H1 (cell line): ENCODE measurements around the gene SPDYC. TPM values are rescaled to one million over a fixed set of nuclear protein-coding genes. Genes with fewer than 3 reads are reported as not detected.

ENCODE experiments used
- CTCF ChIA-PET: fragments of 300-600 bp; sonication (Branson Sonifier 250); formaldehyde crosslinking; loops from one replicate; lab custom pipeline; 2021; ENCODE audit not compliant: partially characterized antibody; lab: Charles Lee
- POLR2A ChIA-PET: fragments of 300-600 bp; sonication (Branson Sonifier 250); formaldehyde crosslinking; loops from one replicate; lab custom pipeline; 2021; ENCODE audit warnings: inconsistent platforms; ENCODE audit not compliant: partially characterized antibody; lab: Charles Lee
- DNase-seq, 2 experiments: peaks; one replicate each; pipeline versions ENCODE4 v3.0.0 to v3.0.0-alpha.2; 2010 to 2022; ENCODE audit warnings: low spot score in 2 of 2, low read depth in 1 of 2, mixed read lengths in 1 of 2
- FAIRE-seq: peaks from 2 replicates; lab custom pipeline; 2011; peaks lifted over from hg19 to GRCh38; lab: Jason Lieb, UNC
- H2AFZ ChIP-seq: 2 replicates; pipeline ENCODE4 v1.8.1; 2012; ENCODE audit warnings: low read length, inconsistent platforms
- H2AK5ac ChIP-seq: 2 replicates; pipeline ENCODE4 v1.6.1; 2013; ENCODE audit warnings: low read depth, low read length
- H2BK120ac ChIP-seq: replicated peaks from 2 replicates; pipeline ENCODE3; 2013; ENCODE audit warnings: low read depth, low read length, inconsistent platforms
- H2BK12ac ChIP-seq: 2 replicates; pipeline ENCODE4 v1.6.1; 2013; ENCODE audit warnings: low read depth, low read length
- H2BK15ac ChIP-seq: 2 replicates; pipeline ENCODE4 v1.6.1; 2013; ENCODE audit warnings: low read length
- H2BK20ac ChIP-seq: 2 replicates; pipeline ENCODE4 v1.6.1; 2013; ENCODE audit warnings: low read length
- H2BK5ac ChIP-seq: 2 replicates; pipeline ENCODE4 v1.6.1; 2013; ENCODE audit warnings: low read depth, low read length
- H3K14ac ChIP-seq: 2 replicates; pipeline ENCODE4 v1.6.1; 2013; ENCODE audit warnings: inconsistent platforms; ENCODE audit not compliant: insufficient read length
- H3K18ac ChIP-seq: 2 replicates; pipeline ENCODE4 v1.6.1; 2013; ENCODE audit warnings: low read length; ENCODE audit errors: extremely low read depth
- H3K23ac ChIP-seq: 2 replicates; pipeline ENCODE4 v1.6.1; 2013; ENCODE audit warnings: inconsistent platforms; ENCODE audit not compliant: insufficient read length
- H3K23me2 ChIP-seq: 2 replicates; pipeline ENCODE4 v1.6.1; 2013; ENCODE audit warnings: low read depth, low read length
- H3K27ac ChIP-seq: 2 replicates; pipeline ENCODE4 v1.6.1; 2011; ENCODE audit warnings: low read depth, low read length, inconsistent platforms
- H3K27me3 ChIP-seq, 4 experiments: replicated peaks in 1 of 4; 1 replicate in 1 of 4; 2 replicates in 3 of 4; pipeline versions ENCODE4 v1.6.1 to v1.8.1; 2011 to 2013; ENCODE audit warnings: low read length in 3 of 4, mild to moderate bottlenecking in 3 of 4, inconsistent platforms in 2 of 4, mixed read lengths in 2 of 4, moderate library complexity in 1 of 4; ENCODE audit not compliant: control insufficient read depth in 3 of 4, insufficient read depth in 3 of 4; ENCODE audit errors: extremely low read depth in 1 of 4
- H3K36me3 ChIP-seq, 4 experiments: 2 replicates each; pipeline versions ENCODE4 v1.6.1 to v1.8.1; 2011 to 2013; ENCODE audit warnings: mild to moderate bottlenecking in 4 of 4, low read length in 3 of 4, moderate library complexity in 2 of 4, control low read depth in 1 of 4, inconsistent platforms in 1 of 4; ENCODE audit not compliant: insufficient read depth in 4 of 4, control insufficient read depth in 2 of 4
- H3K4ac ChIP-seq: replicated peaks from 2 replicates; pipeline ENCODE3; 2013; ENCODE audit warnings: low read length, low read depth, mixed read lengths, inconsistent platforms; ENCODE audit not compliant: insufficient read length
- H3K4me1 ChIP-seq, 4 experiments: replicated peaks in 1 of 4; 1 replicate in 1 of 4; 2 replicates in 3 of 4; pipeline versions ENCODE4 v1.6.1 to v1.8.1; 2011 to 2013; ENCODE audit warnings: low read length in 3 of 4, inconsistent platforms in 2 of 4, mixed read lengths in 1 of 4; ENCODE audit not compliant: insufficient read depth in 4 of 4, control insufficient read depth in 3 of 4
- H3K4me2 ChIP-seq, 2 experiments: 2 replicates each; pipeline versions ENCODE4 v1.6.1 to v1.8.1; 2011 to 2013; ENCODE audit warnings: low read depth in 2 of 2, low read length in 2 of 2, control low read depth in 1 of 2, inconsistent platforms in 1 of 2, mild to moderate bottlenecking in 1 of 2; ENCODE audit not compliant: insufficient read depth in 1 of 2
- H3K4me3 ChIP-seq, 4 experiments: fragments of 200-600, 300-600 bp in 1 of 4; sonication (generic), shearing (Covaris generic), sonication (Bioruptor Twin) in 1 of 4; 2 replicates each; pipeline versions ENCODE4 v1.5.1 to v1.8.1; 2011 to 2016; ENCODE audit warnings: low read length in 4 of 4, low read depth in 3 of 4, control low read depth in 2 of 4, inconsistent platforms in 2 of 4, mild to moderate bottlenecking in 2 of 4, mixed read lengths in 1 of 4, moderate library complexity in 1 of 4; ENCODE audit not compliant: insufficient read depth in 2 of 4; ENCODE audit errors: extremely low read depth in 1 of 4
- H3K56ac ChIP-seq: replicated peaks from 2 replicates; pipeline ENCODE3; 2013; ENCODE audit warnings: low read depth, mild to moderate bottlenecking, mixed read lengths, low read length, inconsistent platforms; ENCODE audit not compliant: insufficient read length
- H3K79me1 ChIP-seq: 2 replicates; pipeline ENCODE4 v1.6.1; 2013; ENCODE audit warnings: low read depth, low read length, control low read depth
- H3K79me2 ChIP-seq, 2 experiments: 2 replicates each; pipeline versions ENCODE4 v1.6.1 to v1.8.1; 2012 to 2013; ENCODE audit warnings: low read length in 2 of 2, mild to moderate bottlenecking in 2 of 2, inconsistent platforms in 1 of 2; ENCODE audit not compliant: insufficient read depth in 2 of 2, control insufficient read depth in 1 of 2
- H3K9ac ChIP-seq, 4 experiments: replicated peaks in 1 of 4; 1 replicate in 1 of 4; 2 replicates in 3 of 4; pipeline versions ENCODE4 v1.6.1 to v1.8.1; 2011 to 2013; ENCODE audit warnings: low read depth in 3 of 4, low read length in 3 of 4, control low read depth in 2 of 4, mild to moderate bottlenecking in 2 of 4, moderate library complexity in 2 of 4, inconsistent platforms in 1 of 4; ENCODE audit errors: extremely low read depth in 1 of 4
- H3K9me3 ChIP-seq, 2 experiments: 2 replicates each; pipeline versions ENCODE4 v1.6.1 to v1.8.1; 2012 to 2013; ENCODE audit warnings: mild to moderate bottlenecking in 2 of 2, moderate library complexity in 2 of 2, control low read depth in 1 of 2, inconsistent platforms in 1 of 2, low read depth in 1 of 2, low read length in 1 of 2, mixed read lengths in 1 of 2; ENCODE audit not compliant: insufficient read depth in 2 of 2
- H4K20me1 ChIP-seq, 2 experiments: replicated peaks in 1 of 2; 2 replicates each; pipeline versions ENCODE3 to v1.8.1; 2011 to 2013; ENCODE audit warnings: inconsistent platforms in 2 of 2, low read length in 2 of 2, mild to moderate bottlenecking in 1 of 2; ENCODE audit not compliant: insufficient read depth in 2 of 2, control insufficient read depth in 1 of 2
- H4K5ac ChIP-seq: 2 replicates; pipeline ENCODE4 v1.6.1; 2013; ENCODE audit warnings: low read length, low read depth, mixed read lengths, inconsistent platforms; ENCODE audit not compliant: insufficient read length
- H4K8ac ChIP-seq: 2 replicates; pipeline ENCODE4 v1.8.0; 2013; ENCODE audit warnings: mild to moderate bottlenecking, moderate library complexity, low read length, inconsistent platforms; ENCODE audit not compliant: insufficient read depth; ENCODE audit errors: extremely low read depth
- H4K91ac ChIP-seq: replicated peaks from 2 replicates; pipeline ENCODE3; 2013; ENCODE audit warnings: low read length, mixed read lengths, inconsistent platforms; ENCODE audit not compliant: insufficient read length
- BRCA1 ChIP-seq: IDR thresholded peaks from 2 replicates; pipeline ENCODE4 v1.6.1; 2012; ENCODE audit warnings: low read depth, low read length, improper control_type of control experiment
- CBX8 ChIP-seq: fragments of 300-800, 300-1000 bp; sonication (generic); IDR thresholded peaks from 2 replicates; pipeline ENCODE4 v1.7.1; 2016; ENCODE audit warnings: low read depth, low read length, borderline replicate concordance
- CEBPB ChIP-seq: IDR thresholded peaks from 2 replicates; pipeline ENCODE4 v1.6.1; 2012; ENCODE audit warnings: low read depth, low read length
- EGR1 ChIP-seq: IDR thresholded peaks from 2 replicates; pipeline ENCODE4 v1.6.1; 2011; ENCODE audit warnings: low read depth, low read length, borderline replicate concordance
- GABPA ChIP-seq: IDR thresholded peaks from 2 replicates; pipeline ENCODE4 v1.6.1; 2011; ENCODE audit warnings: mild to moderate bottlenecking, low read length, moderate library complexity, borderline replicate concordance; ENCODE audit not compliant: insufficient read depth
- GTF2F1 ChIP-seq: IDR thresholded peaks from 2 replicates; pipeline ENCODE4 v1.6.1; 2012; ENCODE audit warnings: low read depth, low read length, improper control_type of control experiment, borderline replicate concordance
- JUND ChIP-seq: IDR thresholded peaks from 2 replicates; pipeline ENCODE4 v1.6.1; 2011; ENCODE audit warnings: mild to moderate bottlenecking, improper control_type of control experiment, low read length
- KDM5A ChIP-seq: fragments of 200-600 bp; IDR thresholded peaks from 2 replicates; pipeline ENCODE4 v1.7.1; 2012; ENCODE audit warnings: mild to moderate bottlenecking, low read length, inconsistent platforms, mixed read lengths
- NRF1 ChIP-seq: IDR thresholded peaks from 2 replicates; pipeline ENCODE4 v1.6.1; 2011; ENCODE audit warnings: mild to moderate bottlenecking, low read depth, low read length, improper control_type of control experiment
- POLR2AphosphoS5 ChIP-seq: IDR thresholded peaks from 2 replicates; pipeline ENCODE4 v1.6.1; 2011; ENCODE audit warnings: low read depth, low read length
- RNF2 ChIP-seq: fragments of 200-900, 300-1000 bp; sonication (generic); IDR thresholded peaks from 2 replicates; pipeline ENCODE4 v1.7.1; 2016; ENCODE audit warnings: borderline replicate concordance, low read depth, mild to moderate bottlenecking, antibody characterized with exemption, low read length; ENCODE audit not compliant: poor library complexity, severe bottlenecking; ENCODE audit errors: missing control alignments
- SRF ChIP-seq: IDR thresholded peaks from 2 replicates; pipeline ENCODE4 v1.6.1; 2011; ENCODE audit warnings: mild to moderate bottlenecking, low read depth, low read length, moderate library complexity
- YY1 ChIP-seq: IDR thresholded peaks from 2 replicates; pipeline ENCODE4 v1.6.1; 2011; ENCODE audit warnings: low read depth, mild to moderate bottlenecking, low read length
- WGBS, 2 experiments: shearing (Covaris generic) in 1 of 2; methylation state at CpG; one replicate each; pipeline versions ENCODE4 v1.1.6 to v1.1.7; 2013 to 2015; ENCODE audit warnings: low lambda C conversion rate in 2 of 2, mixed read lengths in 2 of 2, inconsistent platforms in 1 of 2, low coverage in 1 of 2, missing lambda C conversion rate in 1 of 2; ENCODE audit not compliant: insufficient replicate concordance in 2 of 2, insufficient coverage in 1 of 2, insufficient read length in 1 of 2; ENCODE audit errors: extremely low coverage in 1 of 2, missing lambda C conversion rate in 1 of 2; 5-methylcytosine and 5-hydroxymethylcytosine counted together
- polyA plus RNA-seq, 7 experiments: library from polyadenylated mRNA; depleted of rRNA in 3 of 7; stranded (reverse) in 5 of 7; unstranded in 2 of 7; fragments of >200 nt in 5 of 7; fragments of 200-250 nt in 2 of 7; gene quantifications; 1 replicate in 5 of 7; 2 replicates in 1 of 7; 4 replicates in 1 of 7; pipeline versions ENCODE4 v1.2.1 to v1.2.3, GENCODE V29; 2011 to 2013; ENCODE audit warnings: missing spikeins in 2 of 7, mixed read lengths in 2 of 7
- total RNA-seq: library from RNA; stranded (reverse); fragmentation: NEBNext Ultra II Directional; extraction: Animal tissue kit (Norgen Biotek cat#: 25700); gene quantifications from 2 replicates; pipeline ENCODE4 v1.2.1, GENCODE V29; 2021

SPDYC gene
- total and polyA plus RNA-seq, 2 of the 8 experiments (the other 6 are each of a cell fraction or from before 2014, with no cell fraction given) = 0.15 TPM; not detected in 1

DNA sequence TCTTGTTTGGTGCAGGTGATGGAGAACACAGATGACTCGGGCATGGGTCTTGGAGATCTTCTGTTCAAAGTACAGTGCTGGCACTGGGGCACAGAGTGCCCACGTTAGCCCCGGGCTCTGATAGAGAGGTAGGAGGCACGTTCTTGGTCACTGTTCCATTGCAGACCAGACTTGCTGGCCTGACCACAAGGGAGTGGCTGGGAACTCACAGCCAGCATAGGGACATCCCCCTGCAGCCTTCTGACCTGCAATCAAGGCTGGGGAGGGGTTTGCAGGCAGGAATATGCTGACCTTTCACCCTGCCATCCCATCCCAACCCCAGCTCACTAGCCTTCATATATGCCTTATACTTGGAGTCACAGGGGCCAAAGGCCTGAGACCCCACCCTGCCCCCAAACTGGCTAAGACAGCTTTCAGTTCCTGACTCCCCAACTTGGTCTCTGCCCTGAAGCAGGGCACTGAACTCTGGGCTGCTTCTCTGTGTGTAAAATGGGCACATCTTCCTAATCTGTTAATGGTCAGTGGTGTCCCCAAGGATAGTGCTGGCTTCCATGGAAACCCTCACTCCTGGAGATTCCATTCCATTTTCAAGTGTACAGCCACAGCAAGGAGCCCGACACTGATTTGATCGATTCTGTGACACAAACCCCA, 43.3 kb upstream of the SPDYC start:
- Histone ChIP-seq H4K5ac (no peak overlapping the region), H2AFZ (no peak overlapping the region), H2BK20ac (no peak overlapping the region), H2BK120ac (no peak overlapping the region), H3K9me3 (no peaks in the 10 kb centered on the region), H2BK12ac (no peak overlapping the region), H3K27me3 (no peaks in the 10 kb centered on the region), H3K56ac (no peak overlapping the region), H4K91ac (no peak overlapping the region), H4K8ac (no peak overlapping the region), H2BK5ac (no peak overlapping the region), H3K9ac (no peak overlapping the region), H3K4me3 (no peak overlapping the region), H3K23ac (no peak overlapping the region), H3K4ac (no peak overlapping the region), H2AK5ac (no peak overlapping the region), H3K4me2 (no peak overlapping the region), H3K36me3 (peaks cover 19 to 60% (median 52%) of the 10 kb centered on the region in 4 experiments), H3K79me2 (peaks cover 0 to 18% of the 10 kb centered on the region in 2 experiments; a peak in 3 of 4 replicates), H3K23me2 (no peaks in the 10 kb centered on the region; the same call in 1 of the 2 replicates), H3K27ac (no peak overlapping the region), H3K4me1 (no peaks in the 10 kb centered on the region), H3K79me1 (peaks cover 6% of the 10 kb centered on the region), H3K18ac (no peak overlapping the region), H2BK15ac (no peak overlapping the region), H3K14ac (no peak overlapping the region), H4K20me1 (peaks cover 0 to 12% of the 10 kb centered on the region in 2 experiments)
- WGBS, 2 experiments = 90% methylated on average over 5 of the region's 6 CpGs; no CpG with 5 or more reads in 1 of the 2 experiments
- no peak for FAIRE-seq
- POLR2A ChIA-PET = interaction anchor here (0.6 to 15.8 kb wide), 10 partner anchors 10 to 243 kb away, joined by 3 to 305 read pairs (median 4); partner anchors contain the start of genes FAU, MRPL49, SPDYC and SYVN1
- CTCF ChIA-PET = interaction anchor here (0.7 to 9.5 kb wide), 5 partner anchors 8 to 202 kb away, joined by 3 to 71 read pairs (median 3); partner anchors contain the start of genes CAPN1 and TM7SF2
- no peak for DNase-seq
- no peak for TF ChIP-seq CBX8
- no peak for TF ChIP-seq RNF2
- TF ChIP-seq KDM5A = no peak
- TF ChIP-seq CEBPB = no peak
- no peak for TF ChIP-seq GABPA
- no peak for TF ChIP-seq BRCA1
- no peak for TF ChIP-seq YY1
- TF ChIP-seq POLR2AphosphoS5 = no peak
- no peak for TF ChIP-seq JUND
- no peak for TF ChIP-seq SRF
- no peak for TF ChIP-seq EGR1
- TF ChIP-seq GTF2F1 = no peak
- no peak for TF ChIP-seq NRF1
